Measurements from ENCODE around the gene MIOX.

GRCh38 chr22:50502096-50502495, 15.4 kb downstream of the MIOX start:
- no peak for TF ChIP-seq CTCF (conservative IDR thresholded peaks at IDR 0.05)
- TF ChIP-seq EZH2 (IDR thresholded peaks at IDR 0.05; ENCODE audit: low read depth): no peak

Measured in PC-9 (cell line).